RKO (cell line): ENCODE measurements around the gene TUBB2A.
"Not testable (repeated sequence)": the region's sequence is repeated elsewhere in the genome, so short reads cannot be mapped to it uniquely, and the experiment has no call there.

Experiments used
- DNase-seq: peaks from one replicate; pipeline ENCODE4 v3.0.0-alpha.2; 2016; ENCODE audit warnings: low spot score

TUBB2A gene

DNA sequence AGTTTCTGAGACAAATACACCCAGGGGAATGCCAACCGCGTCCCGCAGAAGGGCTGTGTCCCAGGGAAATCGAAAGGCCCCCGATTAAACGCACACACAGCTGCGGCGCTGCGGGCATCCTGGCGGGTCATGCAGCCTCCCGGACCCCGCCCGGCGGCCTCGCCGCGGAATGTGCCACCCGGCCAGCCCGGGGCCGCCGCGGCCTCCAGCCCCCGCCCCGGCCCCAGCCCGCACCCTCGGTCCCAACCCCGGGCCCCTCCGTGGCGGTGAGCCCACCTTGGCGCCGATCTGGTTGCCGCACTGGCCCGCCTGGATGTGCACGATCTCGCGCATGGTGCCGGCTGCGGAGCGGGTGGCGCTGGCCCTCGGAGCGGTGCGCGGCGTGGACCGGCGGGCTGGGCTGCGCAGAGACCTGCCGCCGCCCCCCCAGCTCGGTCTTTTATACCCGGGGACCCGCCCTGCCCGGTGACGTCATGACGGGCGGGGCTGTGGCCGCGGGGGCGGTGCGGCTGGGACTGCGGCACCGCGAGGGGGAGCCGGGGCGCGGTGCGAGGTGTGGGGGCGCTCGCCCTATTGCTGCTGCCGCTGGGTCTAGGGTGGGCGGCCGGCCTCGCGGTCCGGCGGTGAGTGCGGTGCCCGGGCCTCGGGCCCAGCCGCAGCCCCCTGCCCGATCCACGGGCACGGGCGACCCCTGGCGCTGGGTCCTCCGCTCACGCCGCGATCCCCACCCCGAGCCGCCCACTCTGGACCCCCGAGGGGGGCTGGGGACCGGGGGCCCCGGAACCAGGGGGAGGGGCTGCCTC lies at the start of gene TUBB2A:
TSS of gene TUBB2A (minus strand) at position 414 of the 803 bp plus-strand sequence. CDS start at position 333, 81 bp downstream.
- DNase-seq = peak; percentile 79

- DNase-seq = no peak
Measured at GRCh38 chr6:3206339-3207015, 49.1 kb upstream of the TUBB2A start.

GRCh38 chr6:3205913-3206312 lies 48.6 kb upstream of the TUBB2A start:
- peak; percentile 19 for DNase-seq

DNA sequence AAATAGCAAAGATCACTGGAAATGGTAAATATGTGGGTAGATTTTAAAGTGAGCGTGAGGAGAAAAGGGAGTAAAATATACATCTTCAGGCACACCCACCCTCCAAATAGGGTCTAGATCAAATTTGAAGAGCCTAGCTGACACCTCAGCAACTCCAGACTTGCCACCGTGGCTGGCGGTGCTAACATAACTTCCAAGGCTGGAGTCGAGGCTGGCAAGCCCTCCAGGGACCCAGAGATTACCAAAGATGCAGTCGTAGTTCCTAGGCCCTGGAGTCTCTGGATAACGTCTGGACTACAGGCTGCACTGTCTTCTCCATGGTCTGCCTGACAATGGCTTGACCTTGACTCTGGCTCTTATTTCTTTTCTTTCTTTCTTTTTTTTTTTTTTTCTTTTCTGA lies 47.6 kb upstream of the TUBB2A start:
- DNase-seq = no peak

DNA sequence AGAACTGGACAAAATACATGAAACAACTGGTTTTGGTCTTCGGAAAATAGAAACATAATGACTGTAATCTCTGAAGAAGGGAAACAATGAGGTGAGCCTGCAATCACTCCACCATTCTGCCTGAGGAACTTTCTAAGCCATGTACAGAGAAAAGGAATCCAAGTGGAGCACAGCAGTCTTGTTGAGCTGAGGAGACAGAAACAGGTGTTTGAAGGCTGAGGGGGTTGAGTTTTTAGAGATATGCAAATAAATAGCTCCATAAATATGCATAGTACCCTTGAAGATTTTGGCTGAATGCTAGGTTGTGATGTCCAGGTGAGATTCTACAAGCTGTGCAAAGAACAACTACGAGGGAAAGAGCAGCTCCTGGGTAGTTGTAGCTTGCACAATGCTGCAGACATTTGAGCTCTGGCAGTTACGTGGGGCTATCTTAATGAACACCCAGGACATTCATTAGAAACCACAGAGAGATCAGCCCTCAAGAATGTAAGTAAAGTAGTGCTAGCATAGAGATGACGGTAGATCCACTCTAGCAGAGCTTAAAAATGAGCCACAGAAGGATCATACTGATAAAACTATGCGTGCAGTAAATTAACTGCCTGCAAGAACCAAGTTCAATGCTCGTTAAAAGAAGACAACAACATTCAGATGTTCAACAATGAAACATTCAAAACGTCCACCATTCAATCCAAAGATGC lies 45.8 kb upstream of the TUBB2A start:
- DNase-seq = no peak

- no peak for DNase-seq
Measured at GRCh38 chr6:3201388-3201787, 44.0 kb upstream of the TUBB2A start.

- no peak for DNase-seq
Measured at GRCh38 chr6:3200682-3201081, 43.3 kb upstream of the TUBB2A start.

DNA sequence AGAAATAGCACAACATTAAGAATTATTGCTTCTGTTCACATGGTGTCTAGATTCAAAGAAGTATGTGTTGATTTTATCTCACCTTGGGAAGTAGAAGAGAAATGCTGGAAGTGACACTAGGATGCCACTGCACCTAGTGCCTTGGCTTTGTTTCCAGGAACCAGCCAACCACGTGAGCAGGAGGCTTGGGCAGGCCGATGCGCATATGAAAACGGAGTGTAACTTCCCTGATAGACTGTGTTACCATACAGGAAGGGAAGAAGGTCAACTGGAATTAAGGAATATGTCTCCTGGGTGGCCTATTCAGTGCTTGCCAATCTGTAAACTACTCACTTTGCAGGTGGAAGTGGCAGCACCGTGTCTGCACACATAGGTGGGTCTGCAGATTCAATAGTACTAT lies 42.0 kb upstream of the TUBB2A start:
- DNase-seq = no peak

- not testable (repeated sequence) for DNase-seq
Measured at GRCh38 chr6:3197734-3198133, 40.4 kb upstream of the TUBB2A start.

DNA sequence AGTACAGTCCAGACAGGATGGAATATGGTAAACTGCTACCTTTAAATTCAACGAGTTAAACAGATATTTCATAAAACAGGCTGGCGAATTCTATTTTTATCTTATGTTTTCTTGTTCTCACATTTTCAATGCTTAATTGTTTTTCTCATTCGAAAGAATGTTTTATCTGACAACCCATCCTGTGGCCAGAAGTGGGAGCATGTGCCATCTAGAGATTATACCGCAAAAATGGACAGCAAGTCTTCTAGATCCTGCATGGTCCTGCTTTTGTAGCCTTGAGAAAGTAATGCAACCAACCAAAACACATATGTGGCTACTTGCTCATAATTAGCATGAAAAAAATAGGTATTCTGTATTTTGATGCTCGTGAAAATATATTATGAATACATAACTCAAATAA lies 39.4 kb upstream of the TUBB2A start:
- no peak for DNase-seq

GRCh38 chr6:3195695-3196497 lies 38.6 kb upstream of the TUBB2A start:
- DNase-seq = no peak

GRCh38 chr6:3195420-3195694 lies 38.0 kb upstream of the TUBB2A start:
- DNase-seq = no peak

GRCh38 chr6:3194535-3195419 lies 37.4 kb upstream of the TUBB2A start:
- no peak for DNase-seq

GRCh38 chr6:3193102-3193849 lies 35.9 kb upstream of the TUBB2A start:
- DNase-seq = no peak

GRCh38 chr6:3190779-3191178 lies 33.4 kb upstream of the TUBB2A start:
- no peak for DNase-seq

GRCh38 chr6:3190056-3190455 lies 32.7 kb upstream of the TUBB2A start:
- no peak for DNase-seq

- not testable (repeated sequence) for DNase-seq
Measured at GRCh38 chr6:3189192-3189591, 31.8 kb upstream of the TUBB2A start.

GRCh38 chr6:3188262-3188661 lies 30.9 kb upstream of the TUBB2A start:
- no peak for DNase-seq

DNA sequence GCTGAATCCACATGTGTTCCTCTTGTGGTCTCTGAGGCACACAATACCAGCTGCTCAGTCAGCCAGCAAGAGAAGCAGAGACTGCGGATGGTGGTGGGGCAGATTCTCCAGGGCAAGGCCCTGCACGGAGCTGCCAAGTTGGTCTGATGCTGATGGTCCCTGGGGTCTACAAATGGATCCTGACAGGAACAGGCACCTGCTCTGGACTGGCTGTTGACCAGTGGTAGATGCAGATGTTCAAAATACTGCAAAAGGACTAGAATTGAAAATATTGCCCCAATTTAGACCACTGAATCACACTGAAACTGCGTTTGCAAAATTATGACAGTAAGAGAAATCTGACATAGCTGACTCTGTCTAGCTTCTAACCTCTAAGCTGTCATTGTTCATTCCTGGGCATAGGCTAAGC lies 29.6 kb upstream of the TUBB2A start:
- DNase-seq = no peak

GRCh38 chr6:3183066-3183465 lies 25.7 kb upstream of the TUBB2A start:
- DNase-seq = no peak

GRCh38 chr6:3181105-3181504 lies 23.8 kb upstream of the TUBB2A start:
- no peak for DNase-seq
